ENCODE measurements around the gene FFAR3. TPM values are rescaled to one million over a fixed set of nuclear protein-coding genes. Genes with fewer than 3 reads are reported as not detected.

The FFAR3 gene
- total RNA-seq, 4 donors from 2014 or later, result 0.45 TPM; not detected in 3

- WGBS, 2 donors, result 79 to 84% methylated on average over 14 to 15 of the region's 17 CpGs
- no peak overlapping the region for H3K4me3 ChIP-seq (replicated peaks in 1 of 3)
- H3K36me3 ChIP-seq, result no peaks in the 10 kb centered on the region
- H3K9me3 ChIP-seq, result no peaks in the 10 kb centered on the region
- H3K27me3 ChIP-seq, result no peaks in the 10 kb centered on the region
- no peak overlapping the region for H3K27ac ChIP-seq
- DNase-seq, result no peak
- TF ChIP-seq POLR2A (IDR thresholded peaks at IDR 0.05), result no peak
- TF ChIP-seq CTCF (IDR thresholded peaks at IDR 0.05), result no peak
- no peaks in the 10 kb centered on the region for H3K4me1 ChIP-seq
- intact Hi-C loops (cut with DNase I), result loop anchor here (5.0 to 10.0 kb wide), 4 partner anchors 73 to 265 kb away; partner anchors contain the start of genes HAUS5 and KRTDAP
These were observed 8.4 kb upstream of the FFAR3 start for GRCh38 chr19:35349614-35350521.

- Histone ChIP-seq H3K9me3 (no peaks in the 10 kb centered on the region), H3K36me3 (no peaks in the 10 kb centered on the region), H3K4me3 (replicated peaks in 1 of 3) (no peak overlapping the region), H3K27ac (no peak overlapping the region), H3K4me1 (no peaks in the 10 kb centered on the region), H3K27me3 (no peaks in the 10 kb centered on the region)
- TF ChIP-seq CTCF (IDR thresholded peaks at IDR 0.05) (no peak), POLR2A (IDR thresholded peaks at IDR 0.05) (no peak)
- DNase-seq, result no peak
- 46 to 74% methylated on average over 6 to 7 of the region's 7 CpGs for WGBS, 2 donors
- intact Hi-C loops (cut with DNase I), result loop anchor here (5.0 to 10.0 kb wide), 3 partner anchors 117 to 264 kb away; partner anchors contain the start of genes HAUS5 and KRTDAP
These were observed 7.7 kb upstream of the FFAR3 start for GRCh38 chr19:35350591-35350990.

- Histone ChIP-seq H3K4me1 (peaks cover 0 to 4% of the 10 kb centered on the region in 2 donors), H3K9me3 (no peaks in the 10 kb centered on the region), H3K27ac (no peak overlapping the region), H3K4me3 (replicated peaks in 1 of 3) (no peak overlapping the region), H3K36me3 (no peaks in the 10 kb centered on the region), H3K27me3 (no peaks in the 10 kb centered on the region)
- no peak for DNase-seq
- intact Hi-C loops (cut with DNase I), result loop anchor here (5.0 to 10.0 kb wide), 3 partner anchors 116 to 263 kb away; partner anchors contain the start of genes HAUS5 and KRTDAP
- 91 to 95% methylated on average over 33 to 34 of the region's 47 CpGs for WGBS, 2 donors
- TF ChIP-seq CTCF (IDR thresholded peaks at IDR 0.05) (no peak), POLR2A (IDR thresholded peaks at IDR 0.05) (no peak)
These were observed 6.7 kb upstream of the FFAR3 start for GRCh38 chr19:35351411-35352176.

- H3K27ac ChIP-seq, result no peak overlapping the region
- intact Hi-C loops (cut with DNase I), result loop anchor here (5.0 to 10.0 kb wide), 3 partner anchors 115 to 263 kb away; partner anchors contain the start of genes HAUS5 and KRTDAP
These were observed 6.1 kb upstream of the FFAR3 start for GRCh38 chr19:35352177-35352447.

More at GRCh38 chr19:35352177-35352447, 6.1 kb upstream of the FFAR3 start:
- peaks cover 0 to 7% of the 10 kb centered on the region in 2 donors for H3K4me1 ChIP-seq
- no peak overlapping the region for H3K4me3 ChIP-seq (replicated peaks in 1 of 3)
- no peaks in the 10 kb centered on the region for H3K9me3 ChIP-seq
- TF ChIP-seq POLR2A (IDR thresholded peaks at IDR 0.05) (no peak), CTCF (IDR thresholded peaks at IDR 0.05) (no peak)
- WGBS, 2 donors, result 90 to 91% methylated on average over 17 to 18 of the region's 18 CpGs
- no peaks in the 10 kb centered on the region for H3K36me3 ChIP-seq
- no peaks in the 10 kb centered on the region for H3K27me3 ChIP-seq
- no peak for DNase-seq
